ENCODE results near the gene GET4. TPM values are rescaled to one million over a fixed set of nuclear protein-coding genes. Genes with fewer than 3 reads are reported as not detected.

The GET4 gene
- total RNA-seq, 1 donor from 2014 or later: 43.4 TPM

- DNase-seq (ENCODE audit: low spot score): no peak
These were observed 38.3 kb downstream of the GET4 start for GRCh38 chr7:914521-915194.

- DNase-seq (ENCODE audit: low spot score): no peak
These were observed 39.2 kb downstream of the GET4 start for GRCh38 chr7:915291-916218.

GRCh38 chr7:916291-916941 lies 40.1 kb downstream of the GET4 start:
- no peak for DNase-seq (ENCODE audit: low spot score)

- no peak for DNase-seq (ENCODE audit: low spot score)
These were observed 41.1 kb downstream of the GET4 start for GRCh38 chr7:917255-918117.

- no peak for DNase-seq (ENCODE audit: low spot score)
These were observed 41.7 kb downstream of the GET4 start for GRCh38 chr7:918118-918425.

GRCh38 chr7:918441-919113 lies 42.2 kb downstream of the GET4 start:
- DNase-seq (ENCODE audit: low spot score): peak; percentile 37

GRCh38 chr7:919114-919442 lies 42.7 kb downstream of the GET4 start:
- DNase-seq (ENCODE audit: low spot score): peak; percentile 34

- peak; percentile 39 for DNase-seq (ENCODE audit: low spot score)
These were observed 43.6 kb downstream of the GET4 start for GRCh38 chr7:919924-920341.

GRCh38 chr7:920351-921070 lies 44.2 kb downstream of the GET4 start:
- DNase-seq (ENCODE audit: low spot score): peak; percentile 41

- no peak for DNase-seq (ENCODE audit: low spot score)
These were observed 44.7 kb downstream of the GET4 start for GRCh38 chr7:921071-921461.

GRCh38 chr7:921581-922333 lies 45.4 kb downstream of the GET4 start:
- DNase-seq (ENCODE audit: low spot score): peak; percentile 44

GRCh38 chr7:922334-923107 lies 46.2 kb downstream of the GET4 start:
- peak; percentile 43 for DNase-seq (ENCODE audit: low spot score)

- DNase-seq (ENCODE audit: low spot score): peak; percentile 85
These were observed 47.0 kb downstream of the GET4 start for GRCh38 chr7:923108-924041.

- DNase-seq (ENCODE audit: low spot score): peak; percentile 45
These were observed 47.7 kb downstream of the GET4 start for GRCh38 chr7:924042-924441.

- DNase-seq (ENCODE audit: low spot score): peak; percentile 39
These were observed 48.3 kb downstream of the GET4 start for GRCh38 chr7:924541-925231.

GRCh38 chr7:925601-926000 lies 49.2 kb downstream of the GET4 start:
- peak; percentile 48 for DNase-seq (ENCODE audit: low spot score)
